ENCODE measurements around the gene PLCG2. TPM values are rescaled to one million over a fixed set of nuclear protein-coding genes. Genes with fewer than 3 reads are reported as not detected.

The PLCG2 gene
- total and polyA plus RNA-seq, 2 donors from 2014 or later, result 50.7 to 55.6 TPM

DNA sequence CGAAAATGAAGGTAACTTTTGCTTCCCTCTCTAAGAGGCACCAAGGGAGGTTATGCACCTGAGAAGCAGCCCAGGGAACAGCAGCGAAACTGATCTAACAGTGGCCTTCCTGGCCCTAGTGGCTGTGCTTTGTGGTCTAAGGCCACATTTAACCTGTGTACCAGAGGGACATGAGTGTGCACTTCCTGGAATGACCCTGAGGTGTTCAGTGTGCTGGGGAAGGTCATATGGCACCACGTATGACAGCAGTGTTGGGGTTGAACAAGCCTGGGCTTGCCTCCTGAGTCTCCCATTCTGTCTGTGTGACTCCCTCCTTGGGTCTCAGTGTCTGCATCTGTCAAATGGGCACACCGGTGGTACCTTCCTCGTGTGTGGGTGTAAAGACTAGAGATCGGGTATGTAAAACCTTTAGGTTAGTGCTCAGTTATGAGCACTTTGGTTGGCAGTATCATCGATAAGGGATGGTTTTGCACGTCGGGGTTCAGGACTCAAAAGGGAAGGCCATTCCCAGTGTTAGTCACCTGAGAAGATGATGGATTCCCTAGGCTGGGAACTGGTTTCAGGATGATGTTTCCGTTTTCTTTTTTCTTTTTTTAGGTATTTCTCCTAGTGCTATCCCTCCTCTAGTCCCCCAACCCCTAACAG lies 31.9 kb downstream of the PLCG2 start:
- no peaks in the 10 kb centered on the region for H3K27me3 ChIP-seq (ENCODE audit: control insufficient read depth, insufficient read depth, low read length)
- FAIRE-seq, result no peak
- H3K27ac ChIP-seq (ENCODE audit: low read depth in 2 of 2, low read length in 2 of 2), result no peak overlapping the region
- H3K9ac ChIP-seq (ENCODE audit: low read length in 3 of 3), result no peak overlapping the region
- no peaks in the 10 kb centered on the region for H3K36me3 ChIP-seq (ENCODE audit: control insufficient read depth in 2 of 3, insufficient read depth in 3 of 3, low read length in 3 of 3)
- TF ChIP-seq, protein P1, sequence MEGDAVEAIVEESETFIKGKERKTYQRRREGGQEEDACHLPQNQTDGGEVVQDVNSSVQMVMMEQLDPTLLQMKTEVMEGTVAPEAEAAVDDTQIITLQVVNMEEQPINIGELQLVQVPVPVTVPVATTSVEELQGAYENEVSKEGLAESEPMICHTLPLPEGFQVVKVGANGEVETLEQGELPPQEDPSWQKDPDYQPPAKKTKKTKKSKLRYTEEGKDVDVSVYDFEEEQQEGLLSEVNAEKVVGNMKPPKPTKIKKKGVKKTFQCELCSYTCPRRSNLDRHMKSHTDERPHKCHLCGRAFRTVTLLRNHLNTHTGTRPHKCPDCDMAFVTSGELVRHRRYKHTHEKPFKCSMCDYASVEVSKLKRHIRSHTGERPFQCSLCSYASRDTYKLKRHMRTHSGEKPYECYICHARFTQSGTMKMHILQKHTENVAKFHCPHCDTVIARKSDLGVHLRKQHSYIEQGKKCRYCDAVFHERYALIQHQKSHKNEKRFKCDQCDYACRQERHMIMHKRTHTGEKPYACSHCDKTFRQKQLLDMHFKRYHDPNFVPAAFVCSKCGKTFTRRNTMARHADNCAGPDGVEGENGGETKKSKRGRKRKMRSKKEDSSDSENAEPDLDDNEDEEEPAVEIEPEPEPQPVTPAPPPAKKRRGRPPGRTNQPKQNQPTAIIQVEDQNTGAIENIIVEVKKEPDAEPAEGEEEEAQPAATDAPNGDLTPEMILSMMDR (IDR thresholded peaks at IDR 0.05; ENCODE audit: borderline replicate concordance, extremely low read depth, insufficient read depth), result no peak
- no peak for DNase-seq
- H3K4me3 ChIP-seq (ENCODE audit: low read length in 3 of 3), result no peak overlapping the region
- peaks cover 0 to 11% (median 10%) of the 10 kb centered on the region in 3 donors for H3K4me1 ChIP-seq (ENCODE audit: control insufficient read depth in 2 of 3, insufficient read depth in 2 of 3, low read depth in 1 of 3, low read length in 3 of 3)
- intact Hi-C loops (cut with DNase I), result no loop called here
- H3K9me3 ChIP-seq (ENCODE audit: control insufficient read depth in 2 of 3, insufficient read depth in 1 of 3, low read length in 3 of 3), result no peaks in the 10 kb centered on the region

DNA sequence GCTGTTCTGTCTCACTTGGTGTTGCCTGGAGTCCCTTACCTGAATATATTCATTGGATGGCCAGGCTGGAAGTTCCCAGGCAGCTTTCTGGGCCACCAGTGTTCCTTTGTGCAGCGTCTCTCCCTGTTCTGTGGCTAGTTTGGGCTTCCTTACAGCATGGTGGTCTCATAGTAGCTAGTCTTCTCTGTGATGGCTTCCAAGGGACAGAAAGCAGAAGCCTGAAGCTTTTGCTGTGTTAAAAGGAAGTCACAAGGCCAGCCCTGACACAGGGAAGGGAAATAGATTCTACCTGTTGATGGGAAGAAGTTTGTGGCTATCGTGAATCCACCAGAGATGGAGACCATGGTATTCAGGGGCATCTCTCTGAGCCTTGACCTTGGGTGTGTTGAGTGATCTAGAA lies 34.6 kb downstream of the PLCG2 start:
- Histone ChIP-seq H3K9ac (ENCODE audit: low read length in 3 of 3) (no peak overlapping the region), H3K36me3 (ENCODE audit: control insufficient read depth in 2 of 3, insufficient read depth in 3 of 3, low read length in 3 of 3) (no peaks in the 10 kb centered on the region), H3K4me1 (ENCODE audit: control insufficient read depth in 2 of 3, insufficient read depth in 2 of 3, low read depth in 1 of 3, low read length in 3 of 3) (peaks cover 0 to 18% (median 10%) of the 10 kb centered on the region in 3 donors), H3K27me3 (ENCODE audit: control insufficient read depth, insufficient read depth, low read length) (no peaks in the 10 kb centered on the region), H3K4me3 (ENCODE audit: low read length in 3 of 3) (no peak overlapping the region), H3K27ac (ENCODE audit: low read depth in 2 of 2, low read length in 2 of 2) (peak overlapping the region in 1 of 2 donors; percentile 57), H3K9me3 (ENCODE audit: control insufficient read depth in 2 of 3, insufficient read depth in 1 of 3, low read length in 3 of 3) (no peaks in the 10 kb centered on the region)
- TF ChIP-seq, protein P1 (IDR thresholded peaks at IDR 0.05; ENCODE audit: borderline replicate concordance, extremely low read depth, insufficient read depth), result no peak
- FAIRE-seq, result no peak
- DNase-seq, result no peak
- intact Hi-C loops (cut with DNase I), result no loop called here

DNA sequence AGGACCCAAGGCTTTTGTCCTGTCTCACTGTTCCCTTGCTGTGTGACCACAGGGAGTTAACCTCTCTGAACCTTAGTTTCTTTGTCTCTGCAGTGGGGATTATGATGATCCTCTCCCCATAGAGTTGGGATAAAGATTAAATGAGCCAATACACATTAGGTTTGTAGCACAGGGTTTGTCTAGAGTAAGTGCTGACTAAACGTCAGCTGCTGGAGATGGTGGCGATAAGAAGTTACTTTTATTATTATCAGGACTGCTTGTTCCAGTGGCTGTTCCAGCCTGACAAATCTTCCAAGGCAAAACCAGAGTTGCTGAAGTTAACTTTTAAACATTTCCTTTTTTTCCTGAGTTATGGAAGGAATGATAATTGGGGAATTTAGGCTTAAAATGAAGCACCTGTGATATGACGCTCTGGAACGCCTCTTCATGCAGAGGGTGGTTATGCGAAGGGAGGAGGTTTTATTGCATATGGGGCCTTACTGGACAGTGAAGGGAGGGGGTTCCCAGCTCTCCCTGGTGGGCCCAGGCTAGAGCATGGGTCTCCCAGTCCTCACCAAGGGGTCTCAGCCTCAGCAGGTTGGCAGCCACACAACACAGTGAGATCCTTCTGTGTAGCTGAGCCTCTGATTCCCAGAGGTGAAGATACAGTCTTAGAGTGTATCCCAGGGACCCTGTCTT lies 35.8 kb downstream of the PLCG2 start:
- Histone ChIP-seq H3K27me3 (ENCODE audit: control insufficient read depth, insufficient read depth, low read length) (no peaks in the 10 kb centered on the region), H3K4me3 (ENCODE audit: low read length in 3 of 3) (no peak overlapping the region), H3K27ac (ENCODE audit: low read depth in 2 of 2, low read length in 2 of 2) (peak overlapping the region; percentile 27 to 59), H3K36me3 (ENCODE audit: control insufficient read depth in 2 of 3, insufficient read depth in 3 of 3, low read length in 3 of 3) (no peaks in the 10 kb centered on the region), H3K4me1 (ENCODE audit: control insufficient read depth in 2 of 3, insufficient read depth in 2 of 3, low read depth in 1 of 3, low read length in 3 of 3) (peaks cover 0 to 15% (median 10%) of the 10 kb centered on the region in 3 donors), H3K9me3 (ENCODE audit: control insufficient read depth in 2 of 3, insufficient read depth in 1 of 3, low read length in 3 of 3) (no peaks in the 10 kb centered on the region), H3K9ac (ENCODE audit: low read length in 3 of 3) (no peak overlapping the region)
- intact Hi-C loops (cut with DNase I), result no loop called here
- FAIRE-seq (no peak), DNase-seq (no peak)
- TF ChIP-seq, protein P1 (IDR thresholded peaks at IDR 0.05; ENCODE audit: borderline replicate concordance, extremely low read depth, insufficient read depth), result no peak

All from kidney (tissue), 14 donors.